ENCODE results near the gene B3GAT1.

DNA sequence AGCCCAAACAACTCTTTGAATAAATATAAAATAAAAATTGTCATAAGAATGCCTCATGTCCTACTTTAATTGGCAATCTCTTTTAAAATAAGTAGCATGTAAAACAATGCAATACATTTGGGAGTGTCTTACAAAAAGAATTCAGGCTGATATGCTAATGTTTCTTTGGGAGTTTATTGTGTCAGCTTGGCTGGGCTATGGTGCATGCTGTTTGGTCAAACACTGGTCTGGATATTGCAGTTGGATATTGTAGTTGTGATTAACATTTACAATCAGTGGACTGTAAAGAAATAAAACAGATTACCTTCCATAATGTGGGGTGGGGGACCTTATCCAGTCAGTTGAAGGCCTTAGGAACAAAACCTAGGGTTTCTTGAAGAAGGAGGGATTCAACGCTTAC is 37.0 kb upstream of the B3GAT1 start:
- TF ChIP-seq SPI1 (IDR thresholded peaks at IDR 0.05; ENCODE audit: low read depth, low read length) (no peak), TAF1 (IDR thresholded peaks at IDR 0.05; ENCODE audit: low read depth, low read length) (no peak), POLR2AphosphoS5 (IDR thresholded peaks at IDR 0.05; ENCODE audit: low read depth, low read length) (no peak), POLR2A (IDR thresholded peaks at IDR 0.05; ENCODE audit: low read depth, low read length) (no peak)
